Activated B cell treated with CpG ODN at 0.5 μM for 24 hours (primary cell): Measurements from ENCODE around the gene DDOST. TPM values are rescaled to one million over a fixed set of nuclear protein-coding genes. Genes with fewer than 3 reads are reported as not detected.

ENCODE experiments used
- ATAC-seq: fragments of 200-7000 bp; cut with Tn5 transposase; one replicate; pipeline ENCODE4 v1.10.0; 2021; ENCODE audit warnings: low read depth, mild to moderate bottlenecking, moderate library complexity
- CTCF ChIA-PET: fragments of 350-600 bp; sonication (Branson Sonifier 250); formaldehyde crosslinking; loops from one replicate; lab custom pipeline; 2021; ENCODE audit warnings: antibody characterized with exemption; lab: Charles Lee
- POLR2A ChIA-PET: fragments of 350-600 bp; sonication (Branson Sonifier 250); formaldehyde crosslinking; loops from one replicate; lab custom pipeline; 2021; ENCODE audit warnings: antibody characterized with exemption; lab: Charles Lee
- DNase-seq: peaks from one replicate; pipeline ENCODE4 v3.0.0; 2022
- H3K27ac Mint-ChIP-seq: one replicate; pipeline ENCODE4 v1.8.0; 2020; ENCODE audit warnings: mixed read lengths
- H3K27me3 Mint-ChIP-seq: one replicate; pipeline ENCODE4 v1.8.0; 2021; ENCODE audit warnings: mixed read lengths
- H3K36me3 Mint-ChIP-seq: one replicate; pipeline ENCODE4 v1.8.0; 2021; ENCODE audit warnings: low read depth, mixed read lengths
- H3K4me1 Mint-ChIP-seq: one replicate; pipeline ENCODE4 v1.8.0; 2021; ENCODE audit warnings: mixed read lengths
- H3K4me3 Mint-ChIP-seq: one replicate; pipeline ENCODE4 v1.8.0; 2020; ENCODE audit warnings: mild to moderate bottlenecking, mixed read lengths
- H3K9me3 Mint-ChIP-seq: one replicate; pipeline ENCODE4 v1.8.0; 2020; ENCODE audit warnings: mixed read lengths
- intact Hi-C: fragments of 100-400 bp; cut with micrococcal nuclease; formaldehyde crosslinking; loops from one replicate; pipeline ENCODE4 v1.15.1; 2024
- total RNA-seq: library from RNA; stranded (reverse); gene quantifications from 2 replicates; pipeline ENCODE4 v1.2.3, GENCODE V29; 2022
- TF ChIP-seq, protein P1 (sequence below): fragments of 200-600 bp; IDR thresholded peaks from one replicate; pipeline ENCODE4 v1.8.0; 2022; ENCODE audit warnings: antibody characterized with exemption, mild to moderate bottlenecking

The DDOST gene
- total RNA-seq, 1 donor from 2014 or later, result 132 TPM

DNA sequence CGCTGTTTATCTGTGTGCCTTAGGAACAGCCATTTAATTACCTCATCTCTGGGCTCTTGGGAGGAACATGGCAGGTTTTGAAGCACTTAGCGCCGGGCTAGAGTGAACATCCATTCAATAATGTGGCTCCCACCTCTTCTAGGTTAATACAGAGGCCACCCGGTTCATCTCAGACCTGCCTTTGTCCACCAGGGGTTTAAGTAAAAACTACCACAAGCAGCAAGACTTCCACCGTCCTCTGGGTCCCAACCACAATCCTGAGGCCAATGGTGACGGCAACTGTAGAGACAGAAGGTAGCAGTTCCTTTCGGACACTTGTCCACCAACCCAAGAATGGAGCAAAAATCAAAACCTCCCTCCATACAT is 924 bp upstream of the DDOST start:
- TF ChIP-seq, protein P1, sequence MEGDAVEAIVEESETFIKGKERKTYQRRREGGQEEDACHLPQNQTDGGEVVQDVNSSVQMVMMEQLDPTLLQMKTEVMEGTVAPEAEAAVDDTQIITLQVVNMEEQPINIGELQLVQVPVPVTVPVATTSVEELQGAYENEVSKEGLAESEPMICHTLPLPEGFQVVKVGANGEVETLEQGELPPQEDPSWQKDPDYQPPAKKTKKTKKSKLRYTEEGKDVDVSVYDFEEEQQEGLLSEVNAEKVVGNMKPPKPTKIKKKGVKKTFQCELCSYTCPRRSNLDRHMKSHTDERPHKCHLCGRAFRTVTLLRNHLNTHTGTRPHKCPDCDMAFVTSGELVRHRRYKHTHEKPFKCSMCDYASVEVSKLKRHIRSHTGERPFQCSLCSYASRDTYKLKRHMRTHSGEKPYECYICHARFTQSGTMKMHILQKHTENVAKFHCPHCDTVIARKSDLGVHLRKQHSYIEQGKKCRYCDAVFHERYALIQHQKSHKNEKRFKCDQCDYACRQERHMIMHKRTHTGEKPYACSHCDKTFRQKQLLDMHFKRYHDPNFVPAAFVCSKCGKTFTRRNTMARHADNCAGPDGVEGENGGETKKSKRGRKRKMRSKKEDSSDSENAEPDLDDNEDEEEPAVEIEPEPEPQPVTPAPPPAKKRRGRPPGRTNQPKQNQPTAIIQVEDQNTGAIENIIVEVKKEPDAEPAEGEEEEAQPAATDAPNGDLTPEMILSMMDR, result no peak
- Mint-ChIP-seq H3K4me1 (peaks cover 33% of the 10 kb centered on the region), H3K27ac (peak overlapping the region; percentile 98), H3K9me3 (no peaks in the 10 kb centered on the region), H3K36me3 (peaks cover 40% of the 10 kb centered on the region), H3K4me3 (peak overlapping the region; percentile 99), H3K27me3 (no peaks in the 10 kb centered on the region)
- intact Hi-C loops, result no loop called here
- DNase-seq (no peak), ATAC-seq (no peak)
- CTCF ChIA-PET, result interaction anchor here (0.9 kb wide), 1 partner anchor 28 kb away, joined by 4 read pairs; no protein-coding TSS in a partner anchor
- POLR2A ChIA-PET, result interaction anchor here (1.0 to 1.4 kb wide), 5 partner anchors 31 to 1120 kb away, joined by 3 to 5 read pairs (median 4); partner anchors contain the start of genes HP1BP3, SH2D5 and USP48

DNA sequence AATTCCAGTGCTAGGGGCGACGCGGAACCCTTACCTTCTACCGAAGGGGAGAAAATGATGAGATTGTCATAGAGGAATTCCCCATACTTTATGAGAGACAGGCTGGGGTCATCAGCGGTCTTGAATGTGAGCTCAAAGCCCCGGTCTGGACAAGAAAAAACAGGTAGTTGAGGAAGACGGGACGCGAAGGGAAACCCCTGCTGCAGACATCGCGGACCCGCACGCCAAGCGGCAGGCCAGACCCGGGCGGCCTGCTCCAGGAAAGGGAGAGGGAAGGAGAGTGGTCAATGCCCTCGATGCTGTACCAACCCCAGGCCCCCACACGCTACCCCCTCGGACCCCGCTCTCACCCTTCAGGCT is 342 bp downstream of the DDOST start:
- ChIA-PET POLR2A (interaction anchor here (0.6 to 1.9 kb wide), 11 partner anchors 17 to 685 kb away, joined by 3 to 17 read pairs (median 4); no protein-coding TSS in a partner anchor), CTCF (no interaction called here)
- peaks cover 51% of the 10 kb centered on the region for H3K36me3 Mint-ChIP-seq
- H3K27ac Mint-ChIP-seq, result peak overlapping the region; percentile 98
- H3K27me3 Mint-ChIP-seq, result no peaks in the 10 kb centered on the region
- H3K9me3 Mint-ChIP-seq, result no peaks in the 10 kb centered on the region
- intact Hi-C loops, result loop anchor here (1.0 kb wide), 2 partner anchors 27 to 68 kb away; no protein-coding TSS in a partner anchor
- DNase-seq (no peak), ATAC-seq (peak; percentile 1)
- TF ChIP-seq, protein P1, result no peak
- peak overlapping the region; percentile 99 for H3K4me3 Mint-ChIP-seq
- H3K4me1 Mint-ChIP-seq, result peaks cover 33% of the 10 kb centered on the region

DNA sequence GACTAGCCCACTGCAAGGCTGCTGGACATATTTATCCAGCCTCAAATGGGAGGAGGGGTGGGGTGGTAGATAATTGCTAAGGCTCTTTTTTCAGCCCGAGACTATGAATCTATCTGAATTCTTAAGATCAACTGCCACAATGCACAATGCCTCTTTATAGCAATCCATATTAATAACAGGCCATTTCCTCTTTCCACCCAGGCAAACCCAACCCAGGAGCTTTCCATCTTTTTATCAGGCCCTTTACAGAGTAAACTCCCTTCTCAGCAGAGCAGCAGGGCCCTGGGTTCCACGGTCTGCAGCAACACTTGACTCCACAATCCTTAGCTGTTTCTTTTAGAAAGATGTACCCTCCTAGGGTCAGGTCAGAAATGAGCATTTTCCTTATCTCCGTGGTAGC is 806 bp downstream of the DDOST start:
- TF ChIP-seq, protein P1, result no peak
- Mint-ChIP-seq H3K4me3 (peak overlapping the region; percentile 99), H3K27me3 (no peaks in the 10 kb centered on the region), H3K27ac (peak overlapping the region; percentile 98), H3K36me3 (peaks cover 56% of the 10 kb centered on the region), H3K9me3 (no peaks in the 10 kb centered on the region), H3K4me1 (peaks cover 33% of the 10 kb centered on the region)
- ATAC-seq (no peak), DNase-seq (no peak)
- POLR2A ChIA-PET, result interaction anchor here (0.7 to 1.9 kb wide), 6 partner anchors 17 to 181 kb away, joined by 3 to 17 read pairs (median 4); no protein-coding TSS in a partner anchor
- CTCF ChIA-PET, result no interaction called here
- intact Hi-C loops, result no loop called here

DNA sequence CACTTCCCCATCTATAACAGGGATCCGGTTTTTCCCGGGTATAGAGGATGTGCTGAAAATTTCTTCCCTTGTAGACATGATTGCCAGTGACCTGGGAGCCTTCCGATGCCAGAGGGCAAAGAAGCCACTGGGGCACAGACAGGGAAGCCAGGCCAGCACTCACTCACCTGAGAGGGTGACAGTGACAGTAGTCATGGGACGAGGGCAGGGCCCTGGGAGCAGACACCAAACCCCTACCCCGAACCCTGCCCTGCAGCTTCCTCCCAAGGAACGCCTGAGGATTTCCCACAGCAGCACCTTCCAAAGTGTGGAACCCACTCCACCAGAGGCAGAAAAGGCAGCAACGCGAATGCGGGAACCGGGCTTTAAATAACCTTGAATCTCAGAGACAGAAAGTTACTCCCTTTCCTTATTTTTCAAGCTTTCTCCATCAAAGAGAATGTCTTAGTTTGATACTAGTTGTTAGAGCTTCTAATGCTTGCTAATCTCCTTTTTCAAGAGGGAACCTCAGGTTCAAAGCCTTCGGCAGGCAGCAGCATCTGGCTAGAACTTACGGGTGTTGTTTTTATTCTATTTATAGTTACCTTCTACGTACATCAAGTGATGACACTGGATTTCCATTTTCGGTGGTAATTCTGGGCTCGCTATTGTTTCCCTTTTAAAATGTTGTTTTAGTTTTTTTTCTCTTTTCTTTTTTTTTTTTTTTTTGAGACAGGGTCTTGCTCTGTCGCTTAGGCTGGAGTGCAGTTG is 2.8 kb downstream of the DDOST start:
- H3K27ac Mint-ChIP-seq, result no peak overlapping the region
- ChIA-PET POLR2A (interaction anchor here (0.7 kb wide), 2 partner anchors 25 to 108 kb away, joined by 3 read pairs; no protein-coding TSS in a partner anchor), CTCF (no interaction called here)
- peaks cover 33% of the 10 kb centered on the region for H3K4me1 Mint-ChIP-seq
- DNase-seq (no peak), ATAC-seq (no peak)
- intact Hi-C loops, result no loop called here
- no peaks in the 10 kb centered on the region for H3K9me3 Mint-ChIP-seq
- no peak overlapping the region for H3K4me3 Mint-ChIP-seq
- TF ChIP-seq, protein P1, result no peak
- no peaks in the 10 kb centered on the region for H3K27me3 Mint-ChIP-seq
- H3K36me3 Mint-ChIP-seq, result peaks cover 74% of the 10 kb centered on the region

DNA sequence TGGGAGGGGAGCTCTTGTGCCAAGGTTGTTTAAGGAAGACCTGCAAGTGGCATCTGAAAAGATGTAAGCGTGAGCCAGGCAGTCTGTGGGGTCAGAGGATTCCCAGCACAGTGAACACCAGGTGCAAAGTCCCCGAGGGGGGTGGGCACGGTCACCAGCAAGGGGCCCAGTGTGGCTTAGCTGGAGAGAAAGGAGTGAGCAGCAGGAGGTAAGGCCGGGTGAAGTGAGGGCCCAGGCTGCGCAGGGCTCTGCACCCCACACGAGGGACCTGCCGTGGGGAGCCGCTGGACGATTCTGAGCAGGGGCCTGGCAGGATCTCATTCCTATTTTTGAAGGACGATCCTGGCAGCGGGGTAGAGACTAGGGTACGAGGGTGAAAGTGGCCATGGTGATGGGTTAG is 4.1 kb downstream of the DDOST start:
- ChIA-PET POLR2A (no interaction called here), CTCF (no interaction called here)
- intact Hi-C loops, result no loop called here
- Mint-ChIP-seq H3K27me3 (no peaks in the 10 kb centered on the region), H3K4me3 (peak overlapping the region; percentile 24), H3K4me1 (peaks cover 25% of the 10 kb centered on the region), H3K9me3 (no peaks in the 10 kb centered on the region), H3K36me3 (peaks cover 87% of the 10 kb centered on the region), H3K27ac (no peak overlapping the region)
- DNase-seq (no peak), ATAC-seq (no peak)
- TF ChIP-seq, protein P1, result no peak
